Measurements from ENCODE around the gene SNAP47. TPM values are rescaled to one million over a fixed set of nuclear protein-coding genes. Genes with fewer than 3 reads are reported as not detected.

The SNAP47 gene
- total and polyA plus RNA-seq, 2 of the 4 experiments (the other 2 are of a cell fraction), result 39.4 to 72.9 TPM

DNA sequence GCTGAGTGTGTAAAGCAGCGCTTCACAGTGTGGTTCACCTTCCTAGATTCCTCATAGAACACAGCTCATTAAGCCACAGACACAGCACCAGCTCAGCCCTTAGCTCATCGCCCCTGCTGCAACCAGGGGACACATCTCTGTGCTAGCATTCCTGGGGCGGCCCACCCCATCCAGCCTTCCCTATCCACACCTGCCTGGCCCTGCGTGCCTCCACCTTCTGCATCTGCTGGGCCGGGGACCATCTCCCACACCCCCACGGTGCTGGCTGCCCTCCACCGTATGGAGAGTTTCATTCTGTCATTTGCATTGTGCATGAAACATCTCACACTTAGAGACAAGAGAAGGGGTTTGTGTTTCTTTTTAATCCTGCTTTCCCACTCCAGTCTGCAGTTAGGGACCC is 44.5 kb downstream of the SNAP47 start:
- Histone ChIP-seq H2BK20ac (ENCODE audit: low read depth, low read length) (no peak overlapping the region), H3K18ac (ENCODE audit: low read depth, low read length) (no peak overlapping the region), H3K4me2 (ENCODE audit: low read depth, low read length) (no peak overlapping the region), H3K9me3 (ENCODE audit: control insufficient read depth, insufficient read depth, low read length) (no peaks in the 10 kb centered on the region), H3K27me3 (ENCODE audit: control insufficient read depth, insufficient read depth, low read length) (no peaks in the 10 kb centered on the region), H3K56ac (ENCODE audit: extremely low read depth, insufficient read depth, low read length) (no peak overlapping the region), H2BK15ac (ENCODE audit: low read depth, low read length) (no peak overlapping the region), H3K27ac (ENCODE audit: insufficient read depth, low read length) (no peak overlapping the region), H3K4me3 (ENCODE audit: insufficient read depth, low read depth, low read length) (no peak overlapping the region), H2AK9ac (replicated peaks; ENCODE audit: low read depth, low read length, poor library complexity) (no peak overlapping the region), H3K9ac (ENCODE audit: low read depth, low read length) (no peak overlapping the region), H3K79me1 (ENCODE audit: low read depth in 1 of 2, low read length in 2 of 2) (peaks cover 0 to 4% of the 10 kb centered on the region in 2 experiments; a peak in 1 of 4 replicates), H4K5ac (ENCODE audit: low read depth, low read length) (no peak overlapping the region), H4K20me1 (ENCODE audit: insufficient read depth, low read length) (peaks cover 9% of the 10 kb centered on the region; the same call in 1 of the 2 replicates), H3K9me1 (ENCODE audit: insufficient read depth, low read length) (peaks cover 15% of the 10 kb centered on the region), H3K4ac (ENCODE audit: low read depth, low read length) (no peak overlapping the region), H4K91ac (ENCODE audit: insufficient read depth, low read depth, low read length) (no peak overlapping the region), H2BK120ac (ENCODE audit: low read depth, low read length) (no peak overlapping the region), H2BK5ac (ENCODE audit: low read depth, low read length, poor library complexity, severe bottlenecking) (no peak overlapping the region), H2AFZ (replicated peaks; ENCODE audit: low read length, poor library complexity) (no peak overlapping the region), H3K14ac (replicated peaks; ENCODE audit: low read depth, low read length) (no peak overlapping the region), H3K36me3 (ENCODE audit: control insufficient read depth, insufficient read depth, low read length) (peaks cover 12% of the 10 kb centered on the region), H3K23ac (ENCODE audit: low read depth, low read length) (no peak overlapping the region), H4K8ac (ENCODE audit: low read depth in 2 of 2, low read length in 2 of 2) (no peak overlapping the region), H3K4me1 (ENCODE audit: control insufficient read depth, insufficient read depth, low read length) (peaks cover 14% of the 10 kb centered on the region), H2AK5ac (ENCODE audit: low read depth, low read length) (no peak overlapping the region)
- ChIA-PET POLR2A (ENCODE audit: unreplicated experiment) (no interaction called here), CTCF (no interaction called here)
- no peak for ATAC-seq (ENCODE audit: low read depth)
- dilution Hi-C loops (cut with HindIII; ENCODE audit: low sequenced_read_pairs, unreplicated experiment), result no loop called here
- TF ChIP-seq MAFK (IDR thresholded peaks at IDR 0.05; ENCODE audit: low read depth, low read length), result no peak
- TF ChIP-seq POLR2A (IDR thresholded peaks at IDR 0.05; ENCODE audit: low read depth, low read length), result no peak
- TF ChIP-seq, protein P1, sequence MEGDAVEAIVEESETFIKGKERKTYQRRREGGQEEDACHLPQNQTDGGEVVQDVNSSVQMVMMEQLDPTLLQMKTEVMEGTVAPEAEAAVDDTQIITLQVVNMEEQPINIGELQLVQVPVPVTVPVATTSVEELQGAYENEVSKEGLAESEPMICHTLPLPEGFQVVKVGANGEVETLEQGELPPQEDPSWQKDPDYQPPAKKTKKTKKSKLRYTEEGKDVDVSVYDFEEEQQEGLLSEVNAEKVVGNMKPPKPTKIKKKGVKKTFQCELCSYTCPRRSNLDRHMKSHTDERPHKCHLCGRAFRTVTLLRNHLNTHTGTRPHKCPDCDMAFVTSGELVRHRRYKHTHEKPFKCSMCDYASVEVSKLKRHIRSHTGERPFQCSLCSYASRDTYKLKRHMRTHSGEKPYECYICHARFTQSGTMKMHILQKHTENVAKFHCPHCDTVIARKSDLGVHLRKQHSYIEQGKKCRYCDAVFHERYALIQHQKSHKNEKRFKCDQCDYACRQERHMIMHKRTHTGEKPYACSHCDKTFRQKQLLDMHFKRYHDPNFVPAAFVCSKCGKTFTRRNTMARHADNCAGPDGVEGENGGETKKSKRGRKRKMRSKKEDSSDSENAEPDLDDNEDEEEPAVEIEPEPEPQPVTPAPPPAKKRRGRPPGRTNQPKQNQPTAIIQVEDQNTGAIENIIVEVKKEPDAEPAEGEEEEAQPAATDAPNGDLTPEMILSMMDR (conservative IDR thresholded peaks at IDR 0.05; ENCODE audit: low read depth, low read length), result no peak
- no peak for TF ChIP-seq MXI1 (IDR thresholded peaks at IDR 0.05; ENCODE audit: borderline replicate concordance, low read depth, low read length)
- TF ChIP-seq, protein P2, sequence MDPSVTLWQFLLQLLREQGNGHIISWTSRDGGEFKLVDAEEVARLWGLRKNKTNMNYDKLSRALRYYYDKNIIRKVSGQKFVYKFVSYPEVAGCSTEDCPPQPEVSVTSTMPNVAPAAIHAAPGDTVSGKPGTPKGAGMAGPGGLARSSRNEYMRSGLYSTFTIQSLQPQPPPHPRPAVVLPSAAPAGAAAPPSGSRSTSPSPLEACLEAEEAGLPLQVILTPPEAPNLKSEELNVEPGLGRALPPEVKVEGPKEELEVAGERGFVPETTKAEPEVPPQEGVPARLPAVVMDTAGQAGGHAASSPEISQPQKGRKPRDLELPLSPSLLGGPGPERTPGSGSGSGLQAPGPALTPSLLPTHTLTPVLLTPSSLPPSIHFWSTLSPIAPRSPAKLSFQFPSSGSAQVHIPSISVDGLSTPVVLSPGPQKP (IDR thresholded peaks at IDR 0.05; ENCODE audit: borderline replicate concordance, low read depth, low read length), result no peak
- TF ChIP-seq USF2 (IDR thresholded peaks at IDR 0.05; ENCODE audit: low read depth, low read length), result no peak
- TF ChIP-seq SMC3 (IDR thresholded peaks at IDR 0.05; ENCODE audit: low read depth, low read length), result no peak
- TF ChIP-seq FOS (IDR thresholded peaks at IDR 0.05; ENCODE audit: low read depth, low read length), result no peak
- no peak for TF ChIP-seq RAD21 (IDR thresholded peaks at IDR 0.05; ENCODE audit: low read length)
- TF ChIP-seq NFE2L2 (IDR thresholded peaks at IDR 0.05; ENCODE audit: low read depth, low read length), result no peak
- no peak for TF ChIP-seq RCOR1 (IDR thresholded peaks at IDR 0.05; ENCODE audit: insufficient replicate concordance, low read length)
- TF ChIP-seq BHLHE40 (IDR thresholded peaks at IDR 0.05; ENCODE audit: low read depth, low read length), result no peak
- no peak for TF ChIP-seq CEBPB (IDR thresholded peaks at IDR 0.05; ENCODE audit: low read depth, low read length)
- BruUV-seq (replicated peaks), result no TSS peak
- in situ Hi-C loops (cut with MboI; ENCODE audit: low sequenced_read_pairs), result no loop called here
- WGBS, 2 experiments (ENCODE audit: extremely low coverage in 2 of 2, insufficient read length in 1 of 2), result 100% methylated on average over 1 of the region's 7 CpGs; no CpG with 5 or more reads in 1 of the 2 experiments
- no peak for DNase-seq
- intact Hi-C loops (cut with micrococcal nuclease), result no loop called here

Data from IMR-90 (cell line).